OCI-LY1 (cell line): Measurements from ENCODE around the gene ATP8B3.

Experiments used
- H2AFZ ChIP-seq: fragments of 200-600 bp; sonication (generic), shearing (Covaris generic); 2 replicates; pipeline ENCODE4 v1.6.0; 2014; ENCODE audit warnings: antibody characterized with exemption, mild to moderate bottlenecking, low read length
- H3F3A ChIP-seq: fragments of 200-600 bp; sonication (generic), shearing (Covaris generic); 2 replicates; pipeline ENCODE4 v1.6.0; 2014; ENCODE audit warnings: mild to moderate bottlenecking, antibody characterized with exemption, low read length, moderate library complexity; ENCODE audit not compliant: insufficient read depth
- H3K27ac ChIP-seq: fragments of 200-600 bp; sonication (generic); 2 replicates; pipeline ENCODE4 v1.5.1; 2014; ENCODE audit warnings: low read length, mixed run types, mild to moderate bottlenecking, low read depth; ENCODE audit not compliant: poor library complexity, severe bottlenecking
- H3K27me3 ChIP-seq: fragments of 200-600 bp; sonication (generic); 2 replicates; pipeline ENCODE4 v1.6.0; 2014; ENCODE audit warnings: antibody characterized with exemption, mild to moderate bottlenecking, low read length, moderate library complexity; ENCODE audit not compliant: insufficient read depth
- H3K36me3 ChIP-seq: fragments of 200-600 bp; sonication (generic); 2 replicates; pipeline ENCODE4 v1.6.1; 2014; ENCODE audit warnings: mild to moderate bottlenecking, antibody characterized with exemption, low read length, moderate library complexity, mixed read lengths; ENCODE audit not compliant: insufficient read depth
- H3K4me1 ChIP-seq: fragments of 200-600 bp; sonication (generic); 2 replicates; pipeline ENCODE4 v1.5.1; 2014; ENCODE audit warnings: mild to moderate bottlenecking, low read length, moderate library complexity; ENCODE audit not compliant: insufficient read depth, severe bottlenecking
- H3K4me2 ChIP-seq: fragments of 200-600 bp; sonication (generic), shearing (Covaris generic); 2 replicates; pipeline ENCODE4 v1.6.1; 2014; ENCODE audit warnings: low read length
- H3K4me3 ChIP-seq: fragments of 200-600 bp; sonication (generic); 2 replicates; pipeline ENCODE4 v1.5.1; 2014; ENCODE audit warnings: low read length, low read depth, mild to moderate bottlenecking, mixed read lengths; ENCODE audit not compliant: poor library complexity, severe bottlenecking
- H3K79me2 ChIP-seq: fragments of 200-600 bp; shearing (Covaris generic); 2 replicates; pipeline ENCODE4 v1.6.1; 2016; ENCODE audit warnings: mixed run types, low read length, mixed read lengths; ENCODE audit not compliant: insufficient read depth
- H3K9ac ChIP-seq: fragments of 200-600 bp; sonication (generic), shearing (Covaris generic); 2 replicates; pipeline ENCODE4 v1.6.1; 2014; ENCODE audit warnings: mild to moderate bottlenecking, low read length, mixed read lengths
- H3K9me2 ChIP-seq: fragments of 200-600 bp; sonication (generic), shearing (Covaris generic); 2 replicates; pipeline ENCODE4 v1.6.1; 2014; ENCODE audit warnings: low read depth, mild to moderate bottlenecking, low read length, mixed read lengths
- H3K9me3 ChIP-seq: fragments of 200-600 bp; shearing (Covaris generic); 2 replicates; pipeline ENCODE4 v1.6.1; 2014; ENCODE audit warnings: low read length, mixed read lengths
- H4K20me1 ChIP-seq: fragments of 200-600 bp; sonication (generic), shearing (Covaris generic); 2 replicates; pipeline ENCODE4 v1.6.0; 2016; ENCODE audit warnings: mild to moderate bottlenecking, low read length; ENCODE audit not compliant: insufficient read depth
- CTCF ChIP-seq: fragments of 200-600 bp; sonication (generic), shearing (Covaris generic); IDR thresholded peaks from 2 replicates; pipeline ENCODE4 v1.5.1; 2017; ENCODE audit warnings: mild to moderate bottlenecking, antibody characterized with exemption, low read length, moderate library complexity, mixed read lengths
- EZH2 ChIP-seq: fragments of 200-600 bp; sonication (generic), shearing (Covaris generic); IDR thresholded peaks from 2 replicates; pipeline ENCODE4 v1.8.0; 2017; ENCODE audit warnings: borderline replicate concordance, mixed run types, mild to moderate bottlenecking, antibody characterized with exemption, low read length, moderate library complexity, mixed read lengths

The ATP8B3 gene

GRCh38 chr19:1760020-1760419, 52.1 kb downstream of the ATP8B3 start:
- Histone ChIP-seq H3K9me2 (no peaks in the 10 kb centered on the region), H4K20me1 (no peaks in the 10 kb centered on the region), H3K36me3 (no peaks in the 10 kb centered on the region), H3K4me1 (no peaks in the 10 kb centered on the region), H3F3A (no peaks in the 10 kb centered on the region), H3K79me2 (no peaks in the 10 kb centered on the region), H3K27ac (no peak overlapping the region), H3K9ac (no peak overlapping the region), H3K4me3 (no peak overlapping the region), H3K4me2 (no peak overlapping the region), H2AFZ (no peak overlapping the region), H3K9me3 (no peaks in the 10 kb centered on the region), H3K27me3 (0 out of 2 replicates have a peak, but pooled peaks cover 4% of the 10 kb centered on the region)
- TF ChIP-seq EZH2 (no peak), CTCF (no peak)

- no peak overlapping the region for H3K9ac ChIP-seq
- no peak overlapping the region for H3K27ac ChIP-seq
- no peaks in the 10 kb centered on the region for H3K4me1 ChIP-seq
- H3K9me2 ChIP-seq, result no peaks in the 10 kb centered on the region
- no peaks in the 10 kb centered on the region for H3K79me2 ChIP-seq
- 0 out of 2 replicates have a peak, but pooled peaks cover 4% of the 10 kb centered on the region for H3K27me3 ChIP-seq
- H3K9me3 ChIP-seq, result no peaks in the 10 kb centered on the region
- no peak for TF ChIP-seq EZH2
- TF ChIP-seq CTCF, result no peak
- no peak overlapping the region for H3K4me3 ChIP-seq
- no peak overlapping the region for H2AFZ ChIP-seq
- H3K36me3 ChIP-seq, result no peaks in the 10 kb centered on the region
- no peaks in the 10 kb centered on the region for H3F3A ChIP-seq
- H4K20me1 ChIP-seq, result no peaks in the 10 kb centered on the region
- H3K4me2 ChIP-seq, result no peak overlapping the region
These were observed 52.8 kb downstream of the ATP8B3 start for GRCh38 chr19:1758959-1759903.

- Histone ChIP-seq H3K27me3 (no peaks in the 10 kb centered on the region), H3F3A (no peaks in the 10 kb centered on the region), H4K20me1 (no peaks in the 10 kb centered on the region), H3K9me2 (no peaks in the 10 kb centered on the region), H3K79me2 (no peaks in the 10 kb centered on the region), H2AFZ (no peak overlapping the region), H3K27ac (no peak overlapping the region), H3K9ac (no peak overlapping the region), H3K36me3 (no peaks in the 10 kb centered on the region), H3K4me2 (no peak overlapping the region), H3K4me1 (no peaks in the 10 kb centered on the region), H3K9me3 (no peaks in the 10 kb centered on the region), H3K4me3 (no peak overlapping the region)
- no peak for TF ChIP-seq EZH2
These were observed 53.9 kb downstream of the ATP8B3 start for GRCh38 chr19:1758231-1758577.
